ENCODE results near the gene RIT2. TPM values are rescaled to one million over a fixed set of nuclear protein-coding genes. Genes with fewer than 3 reads are reported as not detected.

RIT2 gene
- total RNA-seq, 2 donors from 2014 or later: not detected

DNA sequence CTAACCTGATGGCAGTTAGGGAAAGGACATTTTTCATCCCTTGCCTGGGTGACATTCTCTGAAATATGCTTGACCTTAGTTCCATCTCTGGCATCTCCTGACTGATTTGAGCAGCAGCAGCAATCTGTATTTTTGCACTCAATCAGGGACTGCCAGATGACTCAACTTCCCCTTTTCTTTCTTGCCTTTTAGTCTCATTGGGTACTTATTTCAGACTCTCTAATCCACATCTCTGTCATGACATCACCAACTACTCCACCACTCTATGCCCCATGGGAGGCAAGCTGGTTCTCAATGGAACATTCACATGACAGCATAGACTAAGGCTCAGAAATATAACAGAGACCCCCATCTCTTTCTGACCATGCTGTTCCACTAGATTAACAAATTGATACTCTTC is 254.2 kb downstream of the RIT2 start:
- Histone ChIP-seq H3K36me3 (no peaks in the 10 kb centered on the region), H3K27ac (no peak overlapping the region), H3K4me3 (no peak overlapping the region), H3K9ac (ENCODE audit: low read depth in 2 of 2, low read length in 2 of 2) (no peak overlapping the region), H3K4me1 (no peaks in the 10 kb centered on the region), H3K27me3 (no peaks in the 10 kb centered on the region), H3K9me3 (no peaks in the 10 kb centered on the region)
- intact Hi-C loops (cut with DNase I): no loop called here
- no peak for DNase-seq
- TF ChIP-seq, protein P1, sequence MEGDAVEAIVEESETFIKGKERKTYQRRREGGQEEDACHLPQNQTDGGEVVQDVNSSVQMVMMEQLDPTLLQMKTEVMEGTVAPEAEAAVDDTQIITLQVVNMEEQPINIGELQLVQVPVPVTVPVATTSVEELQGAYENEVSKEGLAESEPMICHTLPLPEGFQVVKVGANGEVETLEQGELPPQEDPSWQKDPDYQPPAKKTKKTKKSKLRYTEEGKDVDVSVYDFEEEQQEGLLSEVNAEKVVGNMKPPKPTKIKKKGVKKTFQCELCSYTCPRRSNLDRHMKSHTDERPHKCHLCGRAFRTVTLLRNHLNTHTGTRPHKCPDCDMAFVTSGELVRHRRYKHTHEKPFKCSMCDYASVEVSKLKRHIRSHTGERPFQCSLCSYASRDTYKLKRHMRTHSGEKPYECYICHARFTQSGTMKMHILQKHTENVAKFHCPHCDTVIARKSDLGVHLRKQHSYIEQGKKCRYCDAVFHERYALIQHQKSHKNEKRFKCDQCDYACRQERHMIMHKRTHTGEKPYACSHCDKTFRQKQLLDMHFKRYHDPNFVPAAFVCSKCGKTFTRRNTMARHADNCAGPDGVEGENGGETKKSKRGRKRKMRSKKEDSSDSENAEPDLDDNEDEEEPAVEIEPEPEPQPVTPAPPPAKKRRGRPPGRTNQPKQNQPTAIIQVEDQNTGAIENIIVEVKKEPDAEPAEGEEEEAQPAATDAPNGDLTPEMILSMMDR (IDR thresholded peaks at IDR 0.05): no peak

DNA sequence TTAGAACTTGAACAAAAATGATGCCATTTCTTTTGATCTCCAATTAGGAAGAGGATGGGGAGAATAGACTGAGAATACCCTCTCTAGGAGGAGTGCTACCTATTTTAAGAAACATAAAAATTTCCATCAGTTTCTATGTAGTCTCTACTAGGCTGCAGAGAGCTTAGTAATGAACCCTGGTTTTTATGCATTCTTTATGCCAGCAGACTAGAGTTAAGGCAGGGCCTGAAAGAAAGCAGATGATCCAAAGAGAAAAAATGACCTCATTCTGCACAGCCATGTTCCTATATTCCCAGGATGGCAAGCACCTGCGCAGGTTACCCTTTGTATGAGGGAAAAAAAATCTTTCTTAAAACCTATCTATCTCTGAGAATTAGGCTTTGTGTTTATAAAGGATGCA is 254.9 kb downstream of the RIT2 start:
- intact Hi-C loops (cut with DNase I): no loop called here
- no peak overlapping the region for H3K27ac ChIP-seq
- no peaks in the 10 kb centered on the region for H3K36me3 ChIP-seq
- H3K27me3 ChIP-seq: no peaks in the 10 kb centered on the region
- no peak for DNase-seq
- no peak overlapping the region for H3K9ac ChIP-seq (ENCODE audit: low read depth in 2 of 2, low read length in 2 of 2)
- H3K9me3 ChIP-seq: no peaks in the 10 kb centered on the region
- no peak overlapping the region for H3K4me3 ChIP-seq
- TF ChIP-seq, protein P1 (IDR thresholded peaks at IDR 0.05): no peak
- no peaks in the 10 kb centered on the region for H3K4me1 ChIP-seq

DNA sequence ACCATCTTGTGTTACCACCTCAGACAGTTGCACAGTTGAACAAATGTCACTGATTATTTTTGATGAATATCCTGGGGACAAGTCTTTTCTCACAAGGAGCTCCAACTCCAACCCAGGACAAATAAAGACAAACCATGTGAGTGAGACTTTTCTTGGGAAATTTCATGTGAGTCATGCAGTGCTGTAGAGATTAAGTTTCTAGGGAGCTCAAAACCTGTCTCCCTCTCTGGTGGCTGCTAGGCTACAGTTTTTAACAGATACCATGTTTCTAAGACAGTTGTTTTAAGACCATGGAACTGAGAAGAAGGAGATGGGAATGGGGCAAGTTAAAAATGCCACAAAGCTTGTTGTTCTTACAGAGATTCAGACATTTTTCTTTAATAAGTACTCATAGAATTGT is 255.5 kb downstream of the RIT2 start:
- no peaks in the 10 kb centered on the region for H3K4me1 ChIP-seq
- no peak overlapping the region for H3K4me3 ChIP-seq
- H3K36me3 ChIP-seq: no peaks in the 10 kb centered on the region
- DNase-seq: no peak
- H3K9me3 ChIP-seq: no peaks in the 10 kb centered on the region
- no peak overlapping the region for H3K27ac ChIP-seq
- intact Hi-C loops (cut with DNase I): no loop called here
- TF ChIP-seq, protein P1 (IDR thresholded peaks at IDR 0.05): no peak
- no peak overlapping the region for H3K9ac ChIP-seq (ENCODE audit: low read depth in 2 of 2, low read length in 2 of 2)
- no peaks in the 10 kb centered on the region for H3K27me3 ChIP-seq

DNA sequence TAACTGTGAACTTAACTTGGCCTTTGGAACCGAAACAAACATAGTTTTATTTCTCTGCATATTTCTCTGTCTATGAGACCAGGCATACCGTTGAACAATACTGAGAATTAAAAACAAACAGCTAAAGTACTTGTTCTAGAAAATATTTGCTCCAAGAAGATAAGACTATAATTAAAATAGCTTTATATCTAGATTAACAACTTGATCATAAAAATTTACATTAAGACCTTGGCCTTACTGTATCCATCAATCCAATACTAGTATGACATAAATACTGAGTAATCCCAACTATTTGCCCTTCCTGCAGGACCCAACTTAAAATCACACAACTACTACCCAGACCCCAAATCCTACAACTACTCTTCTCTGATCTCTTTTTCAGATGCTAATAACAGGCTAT is 260.9 kb downstream of the RIT2 start:
- no peaks in the 10 kb centered on the region for H3K4me1 ChIP-seq
- no peak for DNase-seq
- H3K9me3 ChIP-seq: no peaks in the 10 kb centered on the region
- no peak overlapping the region for H3K27ac ChIP-seq
- TF ChIP-seq, protein P1 (IDR thresholded peaks at IDR 0.05): no peak
- no peaks in the 10 kb centered on the region for H3K36me3 ChIP-seq
- no peak overlapping the region for H3K9ac ChIP-seq (ENCODE audit: low read depth in 2 of 2, low read length in 2 of 2)
- intact Hi-C loops (cut with DNase I): no loop called here
- no peak overlapping the region for H3K4me3 ChIP-seq
- H3K27me3 ChIP-seq: no peaks in the 10 kb centered on the region

DNA sequence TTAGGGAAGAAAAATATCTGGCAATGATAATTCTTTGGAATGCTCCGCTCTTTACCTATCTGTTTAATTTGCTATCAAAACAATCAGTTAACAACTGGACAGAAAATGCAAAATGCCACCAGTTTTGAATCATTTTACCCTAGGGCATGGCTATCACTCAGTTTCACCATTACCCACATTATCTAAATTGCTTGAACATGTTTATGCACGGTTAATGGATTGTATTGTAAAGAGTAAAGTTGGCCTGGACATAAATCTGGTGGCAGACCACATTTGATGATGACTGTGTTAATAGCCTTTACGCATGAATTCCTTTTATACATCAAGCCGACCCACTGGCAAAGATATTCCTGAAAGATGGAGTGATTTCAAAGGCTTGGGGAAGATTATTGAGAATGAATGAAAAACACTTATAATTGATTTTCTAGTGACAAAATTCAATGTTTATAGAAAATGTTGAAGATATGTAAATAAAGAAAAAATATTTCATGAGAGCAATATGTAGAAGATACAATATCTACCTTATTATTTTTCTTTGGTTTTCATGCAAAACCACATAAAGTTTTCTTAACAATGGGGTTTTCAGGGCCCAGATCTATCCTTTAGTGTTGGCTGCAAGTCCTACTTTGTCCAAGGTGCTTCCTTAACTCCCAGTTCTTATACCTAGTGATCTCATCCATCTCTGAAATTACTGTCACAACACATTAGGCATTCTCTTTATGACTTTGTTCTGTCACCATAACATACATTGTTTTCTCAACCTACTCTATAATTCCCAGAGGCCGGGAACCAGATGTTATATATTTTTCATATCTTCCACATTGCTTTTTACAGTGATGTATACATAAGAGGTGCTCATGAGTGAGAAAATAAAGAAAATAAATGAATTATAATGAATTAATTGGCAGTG is 265.1 kb downstream of the RIT2 start:
- intact Hi-C loops (cut with DNase I): no loop called here
- TF ChIP-seq, protein P1 (IDR thresholded peaks at IDR 0.05): no peak
- Histone ChIP-seq H3K27ac (no peak overlapping the region), H3K27me3 (no peaks in the 10 kb centered on the region), H3K4me1 (no peaks in the 10 kb centered on the region), H3K4me3 (no peak overlapping the region), H3K36me3 (no peaks in the 10 kb centered on the region), H3K9ac (ENCODE audit: low read depth in 2 of 2, low read length in 2 of 2) (no peak overlapping the region), H3K9me3 (no peaks in the 10 kb centered on the region)
- no peak for DNase-seq

Measured in colonic mucosa (tissue), 4 donors.